WERI-Rb-1 (cell line): ENCODE results near the gene NCOR2.

Experiments
- DNase-seq: peaks from one replicate; pipeline ENCODE4 v3.0.0-alpha.2; 2020
- H3K27ac ChIP-seq: fragments of 250-450 bp; sonication (Bioruptor Pico); 2 replicates; pipeline ENCODE4 v1.5.1; 2020; ENCODE audit warnings: mild to moderate bottlenecking, moderate library complexity
- H3K27me3 ChIP-seq: fragments of 250-450 bp; sonication (Bioruptor Pico); 2 replicates; pipeline ENCODE4 v1.5.1; 2021; ENCODE audit warnings: mild to moderate bottlenecking, low read depth, moderate library complexity; ENCODE audit not compliant: insufficient read depth, severe bottlenecking
- H3K36me3 ChIP-seq: fragments of 250-450 bp; sonication (Bioruptor Pico); 2 replicates; pipeline ENCODE4 v1.5.1; 2020; ENCODE audit warnings: mild to moderate bottlenecking, moderate library complexity
- H3K4me3 ChIP-seq: 2 replicates; pipeline ENCODE4 v1.5.1; 2011; ENCODE audit warnings: low read depth, mild to moderate bottlenecking, control low read depth, low read length
- H3K9me3 ChIP-seq: fragments of 250-450 bp; sonication (Bioruptor Pico); 2 replicates; pipeline ENCODE4 v1.5.1; 2021; ENCODE audit warnings: mild to moderate bottlenecking, moderate library complexity; ENCODE audit not compliant: severe bottlenecking
- TF ChIP-seq, protein P1 (sequence below): IDR thresholded peaks from 2 replicates; pipeline ENCODE4 v1.5.1; 2011; ENCODE audit warnings: low read depth, mild to moderate bottlenecking, control low read depth, inconsistent platforms, low read length

The NCOR2 gene

DNA sequence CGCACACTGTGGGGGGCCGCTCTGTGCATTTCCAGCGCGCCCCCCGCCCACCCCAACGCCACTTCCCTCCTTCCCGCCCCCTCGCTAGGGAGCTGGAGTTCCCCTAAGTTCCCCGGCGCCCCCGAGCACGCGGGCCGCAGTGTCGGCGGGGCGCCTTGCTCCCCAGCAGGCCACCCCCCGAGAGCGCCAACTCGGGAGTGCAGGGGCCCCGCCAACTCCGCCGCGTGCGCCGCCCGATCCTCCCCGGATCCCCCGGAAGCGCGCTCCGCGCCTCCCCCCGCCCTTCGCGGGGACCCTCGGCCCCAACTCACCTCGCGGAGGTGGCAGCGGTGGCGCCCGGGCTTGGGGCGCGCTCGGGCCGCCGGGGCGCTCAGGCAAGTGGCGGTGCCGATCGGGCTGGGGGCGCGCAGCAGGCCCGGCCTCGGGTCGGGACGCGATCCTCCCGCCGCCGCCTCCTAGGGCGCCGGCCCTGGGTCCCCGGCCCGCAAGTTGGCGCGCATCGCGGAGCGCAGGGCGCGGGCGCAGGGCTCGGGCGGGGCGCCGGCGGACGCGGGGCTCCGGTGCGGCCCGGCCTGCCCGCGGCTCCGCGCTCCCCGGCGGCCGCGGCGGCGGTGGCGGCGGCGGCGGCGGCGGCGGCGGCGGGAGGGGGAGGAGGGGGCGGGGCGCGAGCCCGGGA lies at the start of gene NCOR2:
Gene NCOR2, minus strand, starts transcription at position 616 of the 676 bp plus-strand sequence. CDS start 72,361 bp downstream, outside the sequence.
- peak; percentile 50 for DNase-seq
- H3K27me3 ChIP-seq, result no peaks in the 10 kb centered on the region
- no peaks in the 10 kb centered on the region for H3K9me3 ChIP-seq
- TF ChIP-seq, protein P1, sequence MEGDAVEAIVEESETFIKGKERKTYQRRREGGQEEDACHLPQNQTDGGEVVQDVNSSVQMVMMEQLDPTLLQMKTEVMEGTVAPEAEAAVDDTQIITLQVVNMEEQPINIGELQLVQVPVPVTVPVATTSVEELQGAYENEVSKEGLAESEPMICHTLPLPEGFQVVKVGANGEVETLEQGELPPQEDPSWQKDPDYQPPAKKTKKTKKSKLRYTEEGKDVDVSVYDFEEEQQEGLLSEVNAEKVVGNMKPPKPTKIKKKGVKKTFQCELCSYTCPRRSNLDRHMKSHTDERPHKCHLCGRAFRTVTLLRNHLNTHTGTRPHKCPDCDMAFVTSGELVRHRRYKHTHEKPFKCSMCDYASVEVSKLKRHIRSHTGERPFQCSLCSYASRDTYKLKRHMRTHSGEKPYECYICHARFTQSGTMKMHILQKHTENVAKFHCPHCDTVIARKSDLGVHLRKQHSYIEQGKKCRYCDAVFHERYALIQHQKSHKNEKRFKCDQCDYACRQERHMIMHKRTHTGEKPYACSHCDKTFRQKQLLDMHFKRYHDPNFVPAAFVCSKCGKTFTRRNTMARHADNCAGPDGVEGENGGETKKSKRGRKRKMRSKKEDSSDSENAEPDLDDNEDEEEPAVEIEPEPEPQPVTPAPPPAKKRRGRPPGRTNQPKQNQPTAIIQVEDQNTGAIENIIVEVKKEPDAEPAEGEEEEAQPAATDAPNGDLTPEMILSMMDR, result no peak
- H3K27ac ChIP-seq, result peak within 1 kb of the TSS; percentile 96
- H3K4me3 ChIP-seq, result peak within 1 kb of the TSS; percentile 94
- H3K36me3 ChIP-seq, result peaks cover 17% of the 10 kb centered on the region

DNA sequence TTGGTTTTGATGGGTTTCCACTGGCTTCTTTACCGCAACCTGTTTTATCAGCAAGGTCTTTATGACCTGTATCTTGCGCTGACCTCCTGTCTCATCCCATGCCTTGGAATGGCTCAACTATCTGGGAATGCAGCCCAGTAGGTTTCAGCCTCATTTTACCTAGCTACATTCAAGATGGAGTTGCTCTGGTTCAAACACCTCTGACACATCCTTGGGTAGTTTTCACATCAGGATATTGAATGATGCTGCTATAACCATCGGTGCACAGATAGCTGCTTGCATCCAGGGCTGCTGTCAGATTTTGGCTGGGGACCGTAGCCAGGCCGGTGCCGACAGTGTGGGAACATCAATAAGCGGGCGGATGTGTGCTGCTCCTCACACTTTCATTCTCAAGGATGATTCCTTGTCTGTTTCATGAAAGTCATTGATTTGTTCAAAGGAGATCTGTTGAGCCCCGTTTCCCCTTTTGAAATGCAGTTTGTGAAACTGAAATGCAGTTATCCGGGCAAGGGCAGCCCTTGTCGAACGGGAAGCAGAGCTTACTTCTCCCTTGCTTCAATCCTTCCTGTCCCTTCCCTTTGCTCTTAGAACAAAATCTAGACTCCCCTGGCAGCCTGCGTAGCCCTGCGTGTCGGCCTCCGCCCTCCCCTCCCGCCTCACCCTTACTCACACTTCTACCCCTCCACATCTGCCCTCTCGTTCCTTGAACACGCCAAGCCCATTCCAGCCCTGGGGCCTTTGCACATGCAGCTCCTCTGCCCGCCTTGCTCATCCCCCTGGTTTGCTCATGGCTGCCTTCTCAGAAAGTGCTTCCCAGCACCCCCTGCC lies 49.2 kb upstream of the NCOR2 start:
- TF ChIP-seq, protein P1, result no peak
- peaks cover 9% of the 10 kb centered on the region for H3K9me3 ChIP-seq
- H3K4me3 ChIP-seq, result no peak overlapping the region
- no peak for DNase-seq
- H3K27ac ChIP-seq, result no peak overlapping the region
- H3K36me3 ChIP-seq, result no peaks in the 10 kb centered on the region
- H3K27me3 ChIP-seq, result no peaks in the 10 kb centered on the region

DNA sequence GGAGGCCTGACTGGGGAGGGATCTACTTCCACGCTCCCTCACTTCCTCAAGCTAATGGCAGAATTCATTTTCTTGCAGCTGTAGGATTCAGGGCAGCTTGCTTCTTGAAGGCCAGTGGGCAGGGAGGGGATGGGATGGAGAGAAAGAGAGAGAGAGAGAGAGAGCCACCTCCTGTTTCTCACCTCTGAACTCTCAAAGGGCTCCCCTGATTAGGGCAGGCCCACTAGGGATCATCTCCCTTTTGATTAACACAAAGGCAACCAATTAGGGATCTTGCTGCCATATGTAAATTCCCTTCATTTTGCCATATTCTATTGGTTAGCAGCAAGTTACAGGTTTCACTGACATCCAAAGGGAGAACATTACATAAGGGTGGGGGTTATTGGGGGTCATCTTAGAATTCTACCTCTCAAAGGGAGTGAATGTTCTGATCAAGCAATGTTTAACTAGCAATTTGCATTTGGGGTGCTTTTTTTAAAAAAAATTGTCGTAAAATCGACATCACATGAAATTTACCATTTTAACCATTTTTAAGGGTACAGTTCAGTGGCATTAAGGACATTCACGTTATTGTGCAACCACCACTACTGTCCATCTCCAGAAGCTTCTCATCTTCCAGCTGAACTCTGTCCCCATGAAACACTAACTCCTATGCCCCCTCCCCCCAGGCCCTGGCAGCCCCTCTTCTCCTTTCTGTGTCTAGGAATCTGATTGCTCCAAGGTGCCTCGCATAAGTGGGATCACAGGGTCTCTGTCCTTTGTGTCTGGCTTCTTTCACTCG lies 47.3 kb upstream of the NCOR2 start:
- TF ChIP-seq, protein P1, result no peak
- Histone ChIP-seq H3K27ac (no peak overlapping the region), H3K27me3 (no peaks in the 10 kb centered on the region), H3K36me3 (no peaks in the 10 kb centered on the region), H3K4me3 (no peak overlapping the region), H3K9me3 (peaks cover 9% of the 10 kb centered on the region)
- no peak for DNase-seq

DNA sequence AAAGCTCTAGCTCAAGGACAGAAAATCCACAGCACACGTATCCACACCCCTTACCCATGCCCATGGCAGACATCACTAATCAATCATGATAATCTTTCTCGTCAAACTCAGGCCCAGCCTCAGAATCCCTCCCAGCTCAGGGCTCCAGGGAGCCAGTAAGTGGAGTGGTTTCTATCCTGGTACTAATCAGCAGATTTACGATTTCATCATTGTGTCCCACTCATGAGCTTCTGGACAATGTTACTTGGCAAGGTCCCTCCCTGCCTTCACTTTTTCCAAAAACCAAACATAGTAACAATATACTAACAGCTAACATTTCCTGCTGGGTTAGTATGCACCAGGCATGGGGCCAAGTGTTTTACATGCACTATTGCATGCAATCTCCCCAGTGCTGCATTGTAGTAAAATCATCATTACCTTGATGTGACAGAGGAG lies 45.8 kb upstream of the NCOR2 start:
- no peak overlapping the region for H3K4me3 ChIP-seq
- no peaks in the 10 kb centered on the region for H3K27me3 ChIP-seq
- no peak for DNase-seq
- TF ChIP-seq, protein P1, result no peak
- H3K27ac ChIP-seq, result no peak overlapping the region
- peaks cover 9% of the 10 kb centered on the region for H3K9me3 ChIP-seq
- no peaks in the 10 kb centered on the region for H3K36me3 ChIP-seq

DNA sequence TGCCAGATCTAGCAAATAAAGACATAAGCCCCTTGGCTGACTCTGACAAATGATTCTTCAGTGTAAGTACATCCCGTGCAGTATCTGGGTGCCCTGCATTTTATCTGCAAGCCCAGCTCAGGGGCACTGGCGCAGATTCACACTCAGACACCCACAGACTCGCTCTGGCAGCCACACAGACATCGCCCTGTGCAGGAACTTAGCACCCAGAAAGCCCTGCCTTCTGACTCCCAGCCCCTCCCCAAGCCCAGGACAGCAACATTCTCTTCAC lies 44.9 kb upstream of the NCOR2 start:
- Histone ChIP-seq H3K27me3 (no peaks in the 10 kb centered on the region), H3K4me3 (no peak overlapping the region)
- TF ChIP-seq, protein P1, result no peak

More for the DNA sequence above, 44.9 kb upstream of the NCOR2 start:
- Histone ChIP-seq H3K27ac (no peak overlapping the region), H3K9me3 (peaks cover 9% of the 10 kb centered on the region), H3K36me3 (no peaks in the 10 kb centered on the region)
- DNase-seq, result no peak
